Mesenchymal stem cell (in vitro differentiated cells and primary cell): ENCODE data around the gene KDM4C.
"Not testable (repeated sequence)": the region's sequence is repeated elsewhere in the genome, so short reads cannot be mapped to it uniquely, and the experiment has no call there.

Experiments
- DNase-seq: peaks from one replicate; pipeline ENCODE4 v3.0.0-alpha.2; 2013
- H2AFZ ChIP-seq: one replicate; pipeline ENCODE4 v1.6.1; 2013; ENCODE audit warnings: low read depth, mild to moderate bottlenecking, control low read depth, inconsistent platforms, low read length, moderate library complexity
- H2AK5ac ChIP-seq: 2 replicates; pipeline ENCODE4 v1.6.1; 2013; ENCODE audit warnings: low read length, moderate library complexity, mild to moderate bottlenecking, inconsistent platforms; ENCODE audit not compliant: severe bottlenecking
- H2BK120ac ChIP-seq: one replicate; pipeline ENCODE4 v1.6.1; 2013; ENCODE audit warnings: low read depth, mild to moderate bottlenecking, inconsistent platforms, low read length, moderate library complexity
- H2BK12ac ChIP-seq, 2 experiments: one replicate each; pipeline ENCODE4 v1.6.1; 2013; ENCODE audit warnings: inconsistent platforms in 2 of 2, low read length in 2 of 2, mild to moderate bottlenecking in 2 of 2, moderate library complexity in 2 of 2, control low read depth in 1 of 2
- H2BK15ac ChIP-seq: one replicate; pipeline ENCODE4 v1.6.1; 2013; ENCODE audit warnings: mild to moderate bottlenecking, low read depth, inconsistent platforms; ENCODE audit not compliant: poor library complexity, severe bottlenecking
- H2BK5ac ChIP-seq: 2 replicates; pipeline ENCODE4 v1.6.1; 2013; ENCODE audit warnings: low read depth, mild to moderate bottlenecking, low read length, control low read depth, inconsistent platforms; ENCODE audit not compliant: poor library complexity, severe bottlenecking
- H3K14ac ChIP-seq, 2 experiments: one replicate each; pipeline ENCODE4 v1.6.1; 2013; ENCODE audit warnings: inconsistent platforms in 2 of 2, low read length in 2 of 2, control low read depth in 1 of 2, mild to moderate bottlenecking in 1 of 2, moderate library complexity in 1 of 2
- H3K18ac ChIP-seq, 2 experiments: one replicate each; pipeline ENCODE4 v1.6.1; 2013; ENCODE audit warnings: inconsistent platforms in 2 of 2, low read length in 2 of 2, control low read depth in 1 of 2, low read depth in 1 of 2, mild to moderate bottlenecking in 1 of 2
- H3K23ac ChIP-seq, 2 experiments: one replicate each; pipeline ENCODE4 v1.6.1; 2013; ENCODE audit warnings: inconsistent platforms in 2 of 2, low read length in 2 of 2, mild to moderate bottlenecking in 2 of 2, moderate library complexity in 2 of 2, control low read depth in 1 of 2
- H3K27ac ChIP-seq: 2 replicates; pipeline ENCODE4 v1.5.1; 2013; ENCODE audit warnings: mild to moderate bottlenecking, moderate library complexity, low read length, control low read depth, inconsistent platforms; ENCODE audit not compliant: poor library complexity, severe bottlenecking
- H3K27me3 ChIP-seq, 2 experiments: 2 replicates each; pipeline versions ENCODE4 v1.6.1 to v1.7.0; 2013; ENCODE audit warnings: low read length in 2 of 2, mild to moderate bottlenecking in 2 of 2, moderate library complexity in 2 of 2, control low read depth in 1 of 2, inconsistent platforms in 1 of 2; ENCODE audit not compliant: control insufficient read depth in 1 of 2, insufficient read depth in 1 of 2
- H3K36me3 ChIP-seq, 2 experiments: 2 replicates each; pipeline versions ENCODE4 v1.6.1 to v1.7.0; 2013; ENCODE audit warnings: low read length in 2 of 2, control low read depth in 1 of 2, inconsistent platforms in 1 of 2, low read depth in 1 of 2, mild to moderate bottlenecking in 1 of 2; ENCODE audit not compliant: insufficient read depth in 2 of 2, control insufficient read depth in 1 of 2
- H3K4ac ChIP-seq, 2 experiments: one replicate each; pipeline ENCODE4 v1.6.1; 2013; ENCODE audit warnings: inconsistent platforms in 2 of 2, low read length in 2 of 2, mild to moderate bottlenecking in 2 of 2, moderate library complexity in 2 of 2, control low read depth in 1 of 2, low read depth in 1 of 2
- H3K4me1 ChIP-seq: 2 replicates; pipeline ENCODE4 v1.6.1; 2013; ENCODE audit warnings: low read depth, low read length, control low read depth; ENCODE audit not compliant: control insufficient read depth, insufficient read depth
- H3K4me2 ChIP-seq: 2 replicates; pipeline ENCODE4 v1.6.1; 2013; ENCODE audit warnings: low read length, mild to moderate bottlenecking, inconsistent platforms; ENCODE audit not compliant: poor library complexity, severe bottlenecking
- H3K4me3 ChIP-seq, 2 experiments: 2 replicates each; pipeline versions ENCODE4 v1.5.1 to v1.7.0; 2013; ENCODE audit warnings: low read length in 2 of 2, mild to moderate bottlenecking in 2 of 2, control low read depth in 1 of 2, low read depth in 1 of 2; ENCODE audit not compliant: insufficient read depth in 1 of 2
- H3K79me1 ChIP-seq: replicated peaks from 2 replicates; pipeline ENCODE4 v1.6.1; 2013; ENCODE audit warnings: mild to moderate bottlenecking, control low read depth, low read length, inconsistent platforms; ENCODE audit not compliant: poor library complexity, severe bottlenecking
- H3K9ac ChIP-seq: 2 replicates; pipeline ENCODE4 v1.7.0; 2013; ENCODE audit warnings: mild to moderate bottlenecking, low read length, moderate library complexity
- H3K9me3 ChIP-seq: 2 replicates; pipeline ENCODE4 v1.7.0; 2013; ENCODE audit warnings: mild to moderate bottlenecking, low read length; ENCODE audit not compliant: control insufficient read depth
- H4K8ac ChIP-seq: one replicate; pipeline ENCODE4 v1.6.1; 2013; ENCODE audit warnings: inconsistent platforms, mild to moderate bottlenecking, low read length, moderate library complexity
- H4K91ac ChIP-seq: one replicate; pipeline ENCODE4 v1.6.1; 2013; ENCODE audit warnings: mild to moderate bottlenecking, low read length, inconsistent platforms
- WGBS: methylation state at CpG from one replicate; pipeline ENCODE4 v1.1.7; 2013; ENCODE audit warnings: mixed read lengths; 5-methylcytosine and 5-hydroxymethylcytosine counted together

The KDM4C gene

DNA sequence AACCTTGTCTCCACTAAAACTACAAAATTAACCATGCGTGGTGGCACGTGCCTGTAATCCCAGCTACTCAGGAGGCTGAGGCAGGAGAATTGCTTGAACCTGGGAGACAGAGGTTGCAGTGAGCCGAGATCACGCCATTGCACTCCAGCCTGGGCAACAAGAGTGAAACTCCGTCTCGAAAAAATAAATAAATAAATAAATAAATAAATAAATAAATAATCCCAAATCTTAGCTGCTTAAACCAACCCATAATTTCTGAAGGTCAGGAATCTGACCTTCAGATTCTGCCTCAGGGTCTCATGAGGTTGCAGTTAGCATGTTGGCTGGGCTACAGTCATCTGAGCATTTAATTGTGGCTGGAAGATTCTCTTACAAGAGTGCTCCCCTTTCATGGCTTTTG, 48.5 kb downstream of the KDM4C start:
- H3K9me3 ChIP-seq, H3K36me3 ChIP-seq, H2BK120ac ChIP-seq, H3K4me1 ChIP-seq, H3K4ac ChIP-seq, H3K27me3 ChIP-seq, H3K4me3 ChIP-seq, H2BK15ac ChIP-seq, H3K27ac ChIP-seq, H4K91ac ChIP-seq, H3K23ac ChIP-seq, H3K14ac ChIP-seq, H3K4me2 ChIP-seq, H2BK5ac ChIP-seq, H4K8ac ChIP-seq, H2AFZ ChIP-seq, H3K79me1 ChIP-seq, H2AK5ac ChIP-seq, H2BK12ac ChIP-seq, H3K9ac ChIP-seq, H3K18ac ChIP-seq, DNase-seq: not testable (repeated sequence)
- 100% methylated on average over 2 of the region's 6 CpGs for WGBS

GRCh38 chr9:6807669-6808068, 49.9 kb downstream of the KDM4C start:
- not testable (repeated sequence) for H3K9ac ChIP-seq, H3K4me1 ChIP-seq, H3K9me3 ChIP-seq, H2BK12ac ChIP-seq, H2BK120ac ChIP-seq, H3K4me2 ChIP-seq, DNase-seq, H3K27ac ChIP-seq, H2BK5ac ChIP-seq, H3K18ac ChIP-seq, H4K8ac ChIP-seq, H4K91ac ChIP-seq, H3K4ac ChIP-seq, H2AK5ac ChIP-seq, H3K14ac ChIP-seq, H2BK15ac ChIP-seq, H2AFZ ChIP-seq, H3K27me3 ChIP-seq, H3K23ac ChIP-seq, H3K4me3 ChIP-seq
- Histone ChIP-seq H3K79me1 (peaks cover 13% of the 10 kb centered on the region), H3K36me3 (peaks cover 4 to 12% of the 10 kb centered on the region in 2 experiments)
- WGBS = no CpG with 5 or more reads among the region's 30 CpGs

DNA sequence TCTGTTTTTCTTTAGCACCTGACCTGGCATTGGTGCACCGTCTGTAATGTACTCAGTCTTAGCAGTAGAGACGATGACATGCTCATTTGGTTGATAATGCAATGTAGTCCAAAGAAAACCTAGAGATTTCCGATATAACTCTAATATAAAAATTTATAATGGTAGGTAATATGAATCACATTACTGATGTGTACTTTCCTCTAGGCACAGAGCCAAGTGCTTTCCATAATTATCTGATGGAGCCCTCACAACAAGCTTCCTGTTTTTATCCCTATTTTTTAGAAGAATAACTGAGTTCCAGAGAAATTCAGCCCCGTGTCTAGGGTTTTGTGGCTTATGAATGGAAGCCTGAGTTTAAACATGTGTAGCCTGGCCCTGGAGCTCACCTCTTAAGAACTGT, 53.7 kb downstream of the KDM4C start:
- no peak for DNase-seq
- H3K14ac ChIP-seq = no peak overlapping the region

GRCh38 chr9:6816581-6816980, 58.8 kb downstream of the KDM4C start:
- Histone ChIP-seq H3K18ac (no peak overlapping the region), H3K9me3 (no peaks in the 10 kb centered on the region), H2BK120ac (no peak overlapping the region), H3K9ac (no peak overlapping the region), H2AK5ac (no peak overlapping the region), H2BK15ac (no peak overlapping the region), H4K8ac (no peak overlapping the region), H2BK5ac (no peak overlapping the region), H3K27me3 (no peaks in the 10 kb centered on the region), H4K91ac (no peak overlapping the region), H3K4me3 (no peak overlapping the region), H2BK12ac (no peak overlapping the region), H3K36me3 (peaks cover 0 to 25% of the 10 kb centered on the region in 2 experiments), H3K27ac (no peak overlapping the region), H3K4ac (no peak overlapping the region), H2AFZ (no peak overlapping the region), H3K4me1 (no peaks in the 10 kb centered on the region), H3K4me2 (no peak overlapping the region), H3K23ac (no peak overlapping the region), H3K79me1 (peaks cover 14% of the 10 kb centered on the region), H3K14ac (no peak overlapping the region)
- no peak for DNase-seq
- no CpG with 5 or more reads among the region's 3 CpGs for WGBS

More for the DNA sequence above, 53.7 kb downstream of the KDM4C start:
- Histone ChIP-seq H3K4me2 (no peak overlapping the region), H3K27me3 (no peaks in the 10 kb centered on the region), H2AK5ac (no peak overlapping the region), H3K79me1 (peaks cover 9% of the 10 kb centered on the region), H3K9me3 (no peaks in the 10 kb centered on the region), H4K8ac (no peak overlapping the region), H3K18ac (no peak overlapping the region), H4K91ac (no peak overlapping the region), H3K9ac (no peak overlapping the region), H3K4ac (no peak overlapping the region), H2AFZ (no peak overlapping the region), H3K4me3 (no peak overlapping the region), H3K27ac (no peak overlapping the region), H2BK12ac (no peak overlapping the region), H3K36me3 (peaks cover 4 to 26% of the 10 kb centered on the region in 2 experiments), H2BK5ac (no peak overlapping the region), H3K4me1 (no peaks in the 10 kb centered on the region), H2BK15ac (no peak overlapping the region), H2BK120ac (no peak overlapping the region), H3K23ac (no peak overlapping the region)
- 87% methylated on average over 1 of the region's 4 CpGs for WGBS
